GM21423 (cell line): ENCODE results near the gene OSBPL5.
"Not testable (repeated sequence)": the region's sequence is repeated elsewhere in the genome, so short reads cannot be mapped to it uniquely, and the experiment has no call there.

Source experiments
- ATAC-seq: cut with Tn5 transposase; IDR thresholded peaks from one replicate; pipeline ENCODE4 v1.9.1; 2021; ENCODE audit warnings: mild to moderate bottlenecking, moderate library complexity; ENCODE audit not compliant: unreplicated experiment

OSBPL5 gene

DNA sequence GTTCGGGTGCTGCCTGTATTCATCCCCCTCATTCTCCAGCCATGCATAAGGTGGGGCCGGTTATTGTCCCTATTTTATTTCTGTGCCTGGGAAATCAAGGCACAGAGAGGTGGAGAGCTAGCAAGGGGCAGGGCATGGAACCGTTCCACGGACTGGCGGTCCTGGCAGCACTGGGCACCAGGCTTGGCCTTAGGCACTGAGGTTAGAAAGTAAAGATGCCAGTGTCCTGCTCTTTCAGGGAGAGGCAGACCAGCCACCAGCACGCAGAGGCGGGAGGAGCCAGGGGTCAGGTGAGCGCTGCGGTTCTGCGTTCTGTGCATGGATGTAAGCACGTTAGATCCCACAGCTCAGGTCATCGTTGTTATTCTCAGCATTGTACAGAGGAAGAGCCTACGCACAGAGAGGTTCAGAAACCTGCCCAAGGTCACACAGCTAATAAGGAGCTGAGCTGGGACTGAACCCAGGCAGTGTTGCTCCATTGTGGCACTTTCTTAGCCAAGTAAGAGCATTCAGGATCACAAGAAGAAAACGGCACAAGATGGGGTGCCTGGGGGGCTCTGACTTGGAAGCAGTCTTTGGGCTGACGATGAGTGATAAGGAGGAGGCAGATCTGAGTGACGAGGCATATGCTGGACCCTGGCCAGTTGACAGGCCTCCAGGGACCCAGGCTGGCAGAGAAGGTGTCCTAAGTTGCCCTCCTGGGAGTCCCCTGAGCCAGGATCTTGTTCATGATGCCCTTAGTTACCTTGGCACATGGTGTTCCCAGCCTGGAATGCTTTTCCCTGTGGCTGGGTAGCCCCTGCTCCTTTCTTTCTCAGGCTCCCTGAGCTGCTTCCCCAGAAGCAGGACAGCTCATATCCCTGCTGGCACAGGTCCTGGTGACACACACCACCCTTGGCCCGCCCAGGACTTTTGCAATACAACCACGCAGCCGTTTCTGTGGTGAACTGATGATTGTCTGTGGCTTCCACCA lies 41.1 kb downstream of the OSBPL5 start:
- no peak for ATAC-seq

- no peak for ATAC-seq
These were observed 41.8 kb downstream of the OSBPL5 start for GRCh38 chr11:3123305-3123704.

GRCh38 chr11:3122775-3123201 lies 42.3 kb downstream of the OSBPL5 start:
- no peak for ATAC-seq

GRCh38 chr11:3121931-3122774 lies 43.0 kb downstream of the OSBPL5 start:
- ATAC-seq, result no peak

DNA sequence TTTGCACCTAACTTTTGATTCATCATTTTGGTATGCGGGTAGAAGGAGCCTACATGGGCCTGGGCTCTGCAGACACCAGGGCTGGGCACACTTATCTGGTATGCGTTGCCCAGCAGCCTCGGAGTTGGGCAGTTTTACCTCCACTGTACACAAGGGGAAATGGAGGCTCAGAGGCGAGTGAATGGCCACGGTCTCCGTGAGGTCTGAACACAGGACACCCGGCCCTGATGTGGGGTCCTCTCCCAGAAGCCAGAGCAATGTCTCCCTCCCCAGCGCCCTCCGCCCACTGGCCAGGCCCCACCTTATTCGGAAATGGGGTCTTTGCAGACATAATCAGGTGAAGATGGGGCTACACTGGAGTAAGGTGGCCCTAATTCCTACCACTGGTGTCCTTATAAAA lies 43.7 kb downstream of the OSBPL5 start:
- no peak for ATAC-seq

- ATAC-seq, result no peak
These were observed 44.9 kb downstream of the OSBPL5 start for GRCh38 chr11:3120071-3120792.

DNA sequence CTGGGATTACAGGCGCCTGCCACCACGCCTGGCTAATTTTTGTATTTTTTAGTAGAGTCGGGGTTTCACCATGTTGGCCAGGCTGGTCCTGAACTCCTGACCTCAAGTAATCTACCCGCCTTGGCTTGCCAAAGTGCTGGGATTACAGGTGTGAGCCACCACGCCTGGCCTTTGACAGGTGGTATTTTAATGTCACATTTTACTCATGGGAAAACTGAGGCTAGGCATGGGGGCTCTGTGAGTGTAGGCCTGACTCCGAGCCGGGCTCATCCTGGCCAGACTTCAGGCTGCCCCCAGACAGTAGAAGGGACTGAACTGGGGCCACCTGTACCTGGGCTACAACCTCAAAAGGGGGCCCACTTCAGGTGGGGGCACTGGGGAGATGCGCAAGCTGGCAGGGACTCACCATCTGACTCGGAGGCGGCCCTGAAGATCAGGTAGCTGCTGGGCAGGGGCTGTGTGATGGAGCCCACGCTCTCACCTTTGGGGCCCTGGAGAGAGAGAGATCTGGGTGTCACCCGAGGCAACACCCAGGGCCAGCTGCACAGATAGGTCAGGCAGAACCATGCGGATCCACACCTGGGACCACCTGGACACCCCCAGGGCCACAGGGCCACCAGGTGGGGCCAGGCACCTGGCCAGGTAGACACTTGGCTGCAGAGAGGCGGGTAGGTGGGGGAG lies 45.8 kb downstream of the OSBPL5 start:
- no peak for ATAC-seq

GRCh38 chr11:3115321-3115720 lies 49.8 kb downstream of the OSBPL5 start:
- no peak for ATAC-seq

- not testable (repeated sequence) for ATAC-seq
These were observed 51.4 kb downstream of the OSBPL5 start for GRCh38 chr11:3113661-3114060.

- no peak for ATAC-seq
These were observed 53.0 kb downstream of the OSBPL5 start for GRCh38 chr11:3111919-3112690.

- ATAC-seq, result no peak
These were observed 53.6 kb downstream of the OSBPL5 start for GRCh38 chr11:3111466-3111865.

- no peak for ATAC-seq
These were observed 55.0 kb downstream of the OSBPL5 start for GRCh38 chr11:3109921-3110706.

DNA sequence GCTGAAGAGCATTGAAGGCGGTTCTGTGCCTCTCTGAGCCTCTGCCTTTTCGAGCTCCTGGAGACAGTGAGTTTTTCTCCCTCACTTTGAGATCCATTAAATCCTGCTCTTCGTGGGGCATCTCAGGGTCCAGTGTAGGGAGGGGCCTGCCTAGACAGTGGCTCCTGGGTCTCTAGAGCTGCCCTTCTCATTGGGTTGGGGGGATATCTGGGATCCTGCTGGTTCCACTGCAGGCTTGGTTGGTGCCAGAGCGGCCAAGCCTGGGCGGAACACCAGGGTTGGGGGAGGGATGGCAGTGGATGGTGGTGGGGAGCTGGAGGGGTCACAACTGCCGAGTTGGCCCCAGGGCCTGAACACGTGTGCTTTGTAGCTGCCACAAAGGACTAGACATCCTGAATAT lies 55.7 kb downstream of the OSBPL5 start:
- no peak for ATAC-seq

DNA sequence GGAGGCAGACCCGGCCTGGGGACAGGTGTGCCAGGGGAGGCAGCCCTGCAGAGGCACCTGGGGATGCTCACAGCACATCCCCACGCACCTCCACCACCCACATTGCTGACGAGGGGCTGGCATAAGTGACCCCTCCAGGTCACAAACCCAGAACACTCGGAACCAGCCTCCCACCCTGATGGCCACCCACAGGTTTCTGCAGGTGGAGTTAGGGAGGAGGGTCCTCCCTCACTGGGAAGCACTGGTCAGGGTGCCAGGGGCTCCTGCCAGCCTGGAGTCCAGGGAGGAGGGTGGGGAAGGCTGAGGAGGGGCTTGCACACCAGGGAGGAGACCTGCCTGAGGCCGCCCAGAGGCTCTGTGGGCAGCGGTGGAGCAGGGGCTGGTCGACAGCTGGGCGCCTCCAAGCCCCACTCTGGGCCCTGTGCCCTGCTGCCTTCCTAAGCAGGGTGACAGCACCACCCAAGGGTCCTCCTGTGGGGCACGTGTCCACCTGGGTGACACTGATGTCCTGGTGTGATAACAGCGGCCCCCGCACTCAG lies 56.9 kb downstream of the OSBPL5 start:
- no peak for ATAC-seq

DNA sequence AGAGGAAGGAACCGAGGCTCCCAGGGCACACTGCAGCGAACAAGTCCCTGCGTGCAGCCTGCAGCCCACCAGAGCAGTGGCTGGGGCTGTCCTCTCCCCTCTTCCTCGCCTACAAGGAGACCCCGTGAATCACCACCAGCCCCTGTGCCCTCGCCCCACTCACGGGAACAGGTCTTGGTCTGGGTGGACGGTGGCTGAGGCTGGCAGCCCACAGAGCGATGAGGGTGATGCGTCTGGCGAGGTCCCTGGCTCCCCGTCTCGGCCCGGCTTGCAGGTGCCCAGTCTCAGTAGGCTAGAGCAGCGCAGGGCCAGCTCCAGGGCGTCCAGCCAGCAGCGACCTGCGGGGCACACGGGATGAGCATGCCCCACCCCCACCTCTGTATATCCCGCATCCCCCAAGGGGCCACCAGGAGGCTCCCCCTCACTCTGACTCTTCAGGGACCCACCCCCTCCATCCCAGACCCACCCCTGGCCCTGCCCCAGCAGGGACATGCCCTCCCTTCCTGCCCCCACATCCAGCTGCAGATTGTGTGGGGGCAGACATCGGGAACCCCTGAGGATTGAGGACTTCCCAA lies 57.4 kb downstream of the OSBPL5 start:
- no peak for ATAC-seq

DNA sequence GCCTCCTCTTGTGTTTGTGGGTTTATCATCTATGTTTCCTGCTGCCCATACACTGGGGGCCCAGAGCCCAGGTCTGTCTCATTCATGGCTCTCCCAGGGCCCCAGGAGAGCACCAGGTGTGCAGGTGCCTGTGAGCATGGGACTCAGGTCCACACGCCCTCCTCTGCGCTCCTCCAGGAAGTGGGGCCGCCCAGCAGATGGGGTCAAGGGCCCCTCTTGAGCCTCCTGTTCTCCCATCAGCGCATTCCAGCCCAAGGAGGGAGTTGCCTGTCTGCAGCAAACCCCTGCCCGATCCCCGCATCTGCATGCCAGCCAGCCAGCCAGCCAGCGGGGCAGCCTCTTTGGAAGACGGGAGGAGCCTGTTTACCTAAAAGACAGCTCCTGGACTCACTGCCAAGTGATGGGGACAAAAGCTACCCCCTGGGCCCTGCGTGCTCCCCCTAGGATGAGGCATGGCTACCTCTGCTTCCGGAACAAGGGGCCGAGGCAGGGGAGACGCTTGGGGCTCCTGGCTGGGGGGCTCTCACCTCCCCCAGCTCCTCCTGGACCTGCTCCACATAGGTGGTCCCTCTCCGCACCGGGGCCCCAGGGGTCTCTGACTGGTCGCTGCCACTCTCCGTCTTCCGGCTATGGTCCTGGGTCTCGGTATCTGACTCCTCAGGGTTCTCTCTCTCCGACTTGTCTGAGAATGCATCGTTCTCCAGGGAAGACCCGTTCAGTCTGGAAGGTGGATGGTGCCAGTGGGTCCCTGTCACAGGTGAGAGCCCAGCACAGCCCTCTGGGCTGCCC lies 58.2 kb downstream of the OSBPL5 start:
- no peak for ATAC-seq
